ENCODE results near the gene RBM39. TPM values are rescaled to one million over a fixed set of nuclear protein-coding genes. Genes with fewer than 3 reads are reported as not detected.
"Not testable (repeated sequence)": the region's sequence is repeated elsewhere in the genome, so short reads cannot be mapped to it uniquely, and the experiment has no call there.

The RBM39 gene
- total RNA-seq, 1 donor from 2014 or later = 299 TPM

- DNase-seq (no peak), ATAC-seq (peak; percentile 64 to 65)
- Histone ChIP-seq H3K4me3 (peak overlapping the region; percentile 82), H3K36me3 (peaks cover 52% of the 10 kb centered on the region), H3K27me3 (ENCODE audit: low read depth) (no peaks in the 10 kb centered on the region), H3K4me1 (peaks cover 28% of the 10 kb centered on the region), H3K27ac (peak overlapping the region; percentile 93), H3K9me3 (no peaks in the 10 kb centered on the region)
- TF ChIP-seq, protein P1, sequence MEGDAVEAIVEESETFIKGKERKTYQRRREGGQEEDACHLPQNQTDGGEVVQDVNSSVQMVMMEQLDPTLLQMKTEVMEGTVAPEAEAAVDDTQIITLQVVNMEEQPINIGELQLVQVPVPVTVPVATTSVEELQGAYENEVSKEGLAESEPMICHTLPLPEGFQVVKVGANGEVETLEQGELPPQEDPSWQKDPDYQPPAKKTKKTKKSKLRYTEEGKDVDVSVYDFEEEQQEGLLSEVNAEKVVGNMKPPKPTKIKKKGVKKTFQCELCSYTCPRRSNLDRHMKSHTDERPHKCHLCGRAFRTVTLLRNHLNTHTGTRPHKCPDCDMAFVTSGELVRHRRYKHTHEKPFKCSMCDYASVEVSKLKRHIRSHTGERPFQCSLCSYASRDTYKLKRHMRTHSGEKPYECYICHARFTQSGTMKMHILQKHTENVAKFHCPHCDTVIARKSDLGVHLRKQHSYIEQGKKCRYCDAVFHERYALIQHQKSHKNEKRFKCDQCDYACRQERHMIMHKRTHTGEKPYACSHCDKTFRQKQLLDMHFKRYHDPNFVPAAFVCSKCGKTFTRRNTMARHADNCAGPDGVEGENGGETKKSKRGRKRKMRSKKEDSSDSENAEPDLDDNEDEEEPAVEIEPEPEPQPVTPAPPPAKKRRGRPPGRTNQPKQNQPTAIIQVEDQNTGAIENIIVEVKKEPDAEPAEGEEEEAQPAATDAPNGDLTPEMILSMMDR (IDR thresholded peaks at IDR 0.05) = no peak
- intact Hi-C loops (cut with DNase I) = no loop called here
Observed at GRCh38 chr20:35698298-35699126, 43.5 kb downstream of the RBM39 start.

DNA sequence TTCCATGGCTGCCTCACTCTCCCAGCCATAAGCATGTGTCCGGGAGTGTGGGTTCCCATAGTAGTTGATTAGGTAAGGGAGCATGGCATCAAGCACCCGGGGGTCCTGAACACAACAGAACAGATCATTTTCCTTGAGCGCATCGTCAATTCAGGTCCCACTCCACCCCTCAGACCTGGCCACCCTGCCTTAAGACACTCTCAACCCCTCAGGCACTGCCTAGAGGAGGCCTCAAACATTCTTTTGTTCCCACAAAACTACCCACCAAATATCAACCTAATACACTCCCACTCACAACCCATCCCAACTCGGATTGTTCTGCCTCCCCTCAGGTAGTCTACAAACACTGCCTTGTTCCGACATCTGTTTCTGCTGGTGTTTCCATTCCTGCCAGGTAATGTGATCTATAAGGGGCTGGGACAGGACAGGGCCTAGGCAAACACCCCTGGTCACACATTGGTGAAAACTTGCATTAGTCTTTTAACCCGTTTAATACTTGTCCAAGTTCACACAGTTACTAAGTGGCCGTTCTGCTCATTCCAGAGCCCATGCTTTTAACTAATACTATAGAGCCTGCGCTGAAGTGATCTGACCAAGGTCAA is 44.3 kb downstream of the RBM39 start:
- peak overlapping the region; percentile 82 for H3K4me3 ChIP-seq
- ATAC-seq (no peak), DNase-seq (no peak)
- intact Hi-C loops (cut with DNase I) = no loop called here
- no peak overlapping the region for H3K27ac ChIP-seq
- no peaks in the 10 kb centered on the region for H3K9me3 ChIP-seq
- peaks cover 28% of the 10 kb centered on the region for H3K4me1 ChIP-seq
- H3K27me3 ChIP-seq (ENCODE audit: low read depth) = no peaks in the 10 kb centered on the region
- TF ChIP-seq, protein P1 (IDR thresholded peaks at IDR 0.05) = no peak
- H3K36me3 ChIP-seq = peaks cover 52% of the 10 kb centered on the region

- H3K36me3 ChIP-seq = peaks cover 57% of the 10 kb centered on the region
- intact Hi-C loops (cut with DNase I) = no loop called here
Observed at GRCh38 chr20:35695978-35696377, 46.1 kb downstream of the RBM39 start.

DNA sequence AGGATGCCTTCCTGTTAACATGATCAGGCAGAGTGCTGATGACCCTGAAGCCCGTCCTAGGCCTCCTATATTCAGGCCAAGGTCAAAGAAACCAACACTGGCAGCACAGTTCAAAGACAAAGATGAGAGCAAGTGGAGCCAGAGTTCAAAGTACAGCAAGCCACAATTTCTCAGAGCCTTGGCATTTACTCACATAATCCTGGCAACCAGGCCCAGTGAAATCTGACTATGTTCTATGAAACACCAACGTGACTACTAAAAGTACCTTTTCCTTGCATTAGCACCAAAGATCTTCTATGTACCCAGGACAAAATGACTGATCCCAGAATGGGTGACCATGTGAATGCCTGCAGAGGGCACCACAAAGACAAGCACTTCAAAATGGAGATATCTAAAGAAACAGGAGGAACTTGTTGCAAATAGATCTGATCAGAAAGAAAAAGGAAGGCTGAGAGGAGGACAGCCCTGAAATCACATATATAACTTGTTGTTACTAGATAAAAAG is 46.8 kb downstream of the RBM39 start:
- ATAC-seq (no peak), DNase-seq (no peak)
- Histone ChIP-seq H3K4me3 (no peak overlapping the region), H3K9me3 (no peaks in the 10 kb centered on the region), H3K27ac (no peak overlapping the region), H3K36me3 (peaks cover 62% of the 10 kb centered on the region), H3K4me1 (peaks cover 22% of the 10 kb centered on the region), H3K27me3 (ENCODE audit: low read depth) (no peaks in the 10 kb centered on the region)
- intact Hi-C loops (cut with DNase I) = no loop called here
- TF ChIP-seq, protein P1 (IDR thresholded peaks at IDR 0.05) = no peak

More at GRCh38 chr20:35695978-35696377, 46.1 kb downstream of the RBM39 start:
- Histone ChIP-seq H3K27me3 (ENCODE audit: low read depth) (no peaks in the 10 kb centered on the region), H3K9me3 (no peaks in the 10 kb centered on the region), H3K4me1 (peaks cover 28% of the 10 kb centered on the region), H3K4me3 (no peak overlapping the region), H3K27ac (no peak overlapping the region)
- TF ChIP-seq, protein P1 (IDR thresholded peaks at IDR 0.05) = no peak
- ATAC-seq = no peak
- DNase-seq = no peak

DNA sequence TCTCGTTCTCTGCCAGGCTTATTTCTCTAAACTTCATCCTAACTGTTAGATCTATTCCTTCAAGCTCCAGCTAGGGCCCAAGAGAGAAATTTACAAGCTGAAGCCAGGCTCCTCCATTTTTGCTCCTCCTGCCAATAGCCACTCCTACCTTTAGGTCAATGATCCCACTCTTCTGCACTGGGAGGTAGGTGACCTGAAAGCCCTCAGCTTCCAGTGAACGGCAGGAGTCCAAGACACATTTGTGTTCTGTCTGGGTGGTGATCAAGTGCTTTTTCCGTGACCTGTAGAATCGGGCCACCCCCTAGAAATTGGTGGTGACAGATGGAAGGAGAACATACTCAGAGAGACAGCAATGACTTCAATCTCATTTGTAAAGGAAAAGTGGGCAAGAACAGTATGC is 51.8 kb downstream of the RBM39 start:
- H3K27ac ChIP-seq = no peak overlapping the region
- DNase-seq (no peak), ATAC-seq (no peak)
- H3K4me1 ChIP-seq = no peaks in the 10 kb centered on the region
- no peaks in the 10 kb centered on the region for H3K27me3 ChIP-seq (ENCODE audit: low read depth)
- TF ChIP-seq, protein P1 (IDR thresholded peaks at IDR 0.05) = no peak
- no peaks in the 10 kb centered on the region for H3K9me3 ChIP-seq
- no peak overlapping the region for H3K4me3 ChIP-seq
- intact Hi-C loops (cut with DNase I) = no loop called here
- peaks cover 97% of the 10 kb centered on the region for H3K36me3 ChIP-seq

GRCh38 chr20:35686872-35687271 is 55.2 kb downstream of the RBM39 start:
- H3K4me3 ChIP-seq; DNase-seq; intact Hi-C loops (cut with DNase I): not testable (repeated sequence)

DNA sequence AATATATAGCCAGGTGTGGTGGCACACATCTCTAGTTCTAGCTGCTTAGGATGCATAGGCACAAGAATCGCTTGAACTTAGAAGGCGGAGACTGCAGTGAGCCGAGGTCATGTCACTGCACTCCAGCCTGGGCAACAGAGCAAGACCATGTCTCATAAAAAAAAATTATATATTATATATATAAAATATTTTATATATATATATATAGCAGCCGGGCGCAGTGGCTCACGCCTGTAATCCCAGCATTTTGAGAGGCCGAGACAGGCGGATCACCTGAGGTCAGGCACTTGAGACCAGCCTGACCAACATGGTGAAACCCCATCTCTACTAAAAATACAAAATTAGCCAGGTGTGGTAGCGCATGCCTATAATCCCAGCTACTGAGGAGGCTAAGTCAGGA is 56.7 kb downstream of the RBM39 start:
- H3K4me3 ChIP-seq; H3K27ac ChIP-seq; ATAC-seq; DNase-seq; H3K27me3 ChIP-seq (ENCODE audit: low read depth); intact Hi-C loops (cut with DNase I); H3K4me1 ChIP-seq; H3K9me3 ChIP-seq: not testable (repeated sequence)
- peaks cover 69% of the 10 kb centered on the region for H3K36me3 ChIP-seq

More at GRCh38 chr20:35686872-35687271, 55.2 kb downstream of the RBM39 start:
- H3K9me3 ChIP-seq; ATAC-seq; H3K27me3 ChIP-seq (ENCODE audit: low read depth); H3K27ac ChIP-seq; H3K4me1 ChIP-seq: not testable (repeated sequence)
- peaks cover 78% of the 10 kb centered on the region for H3K36me3 ChIP-seq

Data from lower lobe of right lung (tissue), 2 donors.